ENCODE data around the gene CHAD. TPM values are rescaled to one million over a fixed set of nuclear protein-coding genes. Genes with fewer than 3 reads are reported as not detected.

Gene CHAD
- not detected in 2 replicates for total RNA-seq (2014; rRNA removed; shearing (Covaris generic))
- total RNA-seq (2022), result not detected in 2 replicates
- Bru-seq, nascent RNA, result not detected
- BruChase-seq, experiment 1, labeled RNA remaining after a 6-hour chase, result not detected
- not detected for BruChase-seq, experiment 2, labeled RNA remaining after a 2-hour chase
- long read RNA-seq, partial matches to known transcripts, result 0 of 3 reads
- long read RNA-seq, other reads (novel, unspliced or antisense), result 3 of 3 reads

- Histone ChIP-seq H3K79me2 (ENCODE audit: insufficient read depth, low read depth, low read length) (no peaks in the 10 kb centered on the region), H2AFZ (ENCODE audit: low read length) (no peak within 1 kb of the TSS), H3K9me2 (ENCODE audit: insufficient read depth, low read length) (no peaks in the 10 kb centered on the region), H3K27ac (ENCODE audit: low read depth, low read length, poor library complexity, severe bottlenecking) (no peak within 1 kb of the TSS), H3K4me1 (ENCODE audit: insufficient read depth, low read length, poor library complexity, severe bottlenecking) (peaks cover 3% of the 10 kb centered on the region), H4K20me1 (ENCODE audit: insufficient read depth, low read length) (no peaks in the 10 kb centered on the region), H3K4me3 (ENCODE audit: low read depth, low read length, poor library complexity, severe bottlenecking) (no peak within 1 kb of the TSS), H3K4me2 (ENCODE audit: low read length) (no peak within 1 kb of the TSS), H3K36me3 (ENCODE audit: insufficient read depth, low read length) (no peaks in the 10 kb centered on the region), H3K9me3 (ENCODE audit: low read length) (no peaks in the 10 kb centered on the region)
- no peak for TF ChIP-seq CTCF (conservative IDR thresholded peaks at IDR 0.05; ENCODE audit: low read length)
- no peak for DNase-seq (ENCODE audit: low spot score)
- ChIA-PET CTCF (ENCODE audit: unreplicated experiment) (interaction anchor here (0.5 kb wide), 1 partner anchor 10 kb away, joined by 9 read pairs; no protein-coding TSS in a partner anchor), POLR2A (no interaction called here)
- intact Hi-C loops (cut with micrococcal nuclease; ENCODE audit: unreplicated experiment), result no loop called here
- BruUV-seq (replicated peaks), result no TSS peak
These were observed at the start of gene CHAD for GRCh38 chr17:50468304-50469207. Gene CHAD (minus strand): TSS chr17:50468880. CDS start chr17:50468813, 67 bp downstream.

- Histone ChIP-seq H4K20me1 (ENCODE audit: insufficient read depth, low read length) (no peaks in the 10 kb centered on the region), H3K4me1 (ENCODE audit: insufficient read depth, low read length, poor library complexity, severe bottlenecking) (no peaks in the 10 kb centered on the region), H3K9me3 (ENCODE audit: low read length) (no peaks in the 10 kb centered on the region), H3K4me3 (ENCODE audit: low read depth, low read length, poor library complexity, severe bottlenecking) (no peak overlapping the region), H3K4me2 (ENCODE audit: low read length) (no peak overlapping the region), H3K27ac (ENCODE audit: low read depth, low read length, poor library complexity, severe bottlenecking) (no peak overlapping the region), H3K36me3 (ENCODE audit: insufficient read depth, low read length) (no peaks in the 10 kb centered on the region), H3K79me2 (ENCODE audit: insufficient read depth, low read depth, low read length) (no peaks in the 10 kb centered on the region), H3K9me2 (ENCODE audit: insufficient read depth, low read length) (no peaks in the 10 kb centered on the region), H2AFZ (ENCODE audit: low read length) (no peak overlapping the region)
- DNase-seq (ENCODE audit: low spot score), result no peak
- POLR2A ChIA-PET, result interaction anchor here (1.3 kb wide), 1 partner anchor 13 kb away, joined by 3 read pairs; no protein-coding TSS in a partner anchor
- no peak for TF ChIP-seq CTCF (conservative IDR thresholded peaks at IDR 0.05; ENCODE audit: low read length)
- no peak for TF ChIP-seq EZH2phosphoT487 (IDR thresholded peaks at IDR 0.05; ENCODE audit: borderline replicate concordance, low read depth, low read length)
- intact Hi-C loops (cut with micrococcal nuclease; ENCODE audit: unreplicated experiment), result no loop called here
- BruUV-seq (replicated peaks), result no TSS peak
- CTCF ChIA-PET (ENCODE audit: unreplicated experiment), result no interaction called here
These were observed 49.1 kb upstream of the CHAD start for GRCh38 chr17:50517504-50518383.
